Liver (tissue), 9 donors: Measurements from ENCODE around the gene HSD3B1. TPM values are rescaled to one million over a fixed set of nuclear protein-coding genes. Genes with fewer than 3 reads are reported as not detected.

Experiments
- DNase-seq: peaks from one replicate; pipeline ENCODE4 v3.0.0-alpha.2; 2017; ENCODE audit warnings: low spot score
- H3K27ac ChIP-seq, 2 donors: one replicate each; pipeline ENCODE4 v1.7.0; 2013; ENCODE audit warnings: inconsistent platforms in 2 of 2, low read length in 2 of 2, control low read depth in 1 of 2, low read depth in 1 of 2, mild to moderate bottlenecking in 1 of 2
- H3K27me3 ChIP-seq, 4 donors: one replicate each; pipeline versions ENCODE4 v1.6.1 to v1.7.0; 2013; ENCODE audit warnings: low read length in 3 of 4, inconsistent platforms in 1 of 4, mild to moderate bottlenecking in 1 of 4, moderate library complexity in 1 of 4; ENCODE audit not compliant: control insufficient read depth in 4 of 4, insufficient read depth in 4 of 4
- H3K36me3 ChIP-seq, 4 donors: one replicate each; pipeline versions ENCODE4 v1.6.1 to v1.7.0; 2013; ENCODE audit warnings: low read length in 3 of 4, mild to moderate bottlenecking in 3 of 4, low read depth in 1 of 4, moderate library complexity in 1 of 4; ENCODE audit not compliant: control insufficient read depth in 4 of 4, insufficient read depth in 3 of 4
- H3K4me1 ChIP-seq, 4 donors: one replicate each; pipeline versions ENCODE4 v1.6.1 to v1.7.0; 2013; ENCODE audit warnings: low read length in 3 of 4, mild to moderate bottlenecking in 3 of 4, moderate library complexity in 1 of 4; ENCODE audit not compliant: control insufficient read depth in 4 of 4, insufficient read depth in 4 of 4
- H3K4me3 ChIP-seq, 3 donors: one replicate each; pipeline versions ENCODE4 v1.6.1 to v1.7.0; 2013; ENCODE audit warnings: low read length in 3 of 3, control low read depth in 1 of 3, low read depth in 1 of 3, mild to moderate bottlenecking in 1 of 3
- H3K9ac ChIP-seq, 2 donors: one replicate each; pipeline ENCODE4 v1.7.0; 2013; ENCODE audit warnings: low read length in 2 of 2, mild to moderate bottlenecking in 2 of 2, moderate library complexity in 2 of 2, control low read depth in 1 of 2, low read depth in 1 of 2
- H3K9me3 ChIP-seq, 4 donors: one replicate each; pipeline versions ENCODE4 v1.6.1 to v1.7.0; 2013; ENCODE audit warnings: low read length in 3 of 4; ENCODE audit not compliant: control insufficient read depth in 4 of 4
- ATF3 ChIP-seq: IDR thresholded peaks from 2 replicates; pipeline ENCODE4 v1.6.1; 2016; ENCODE audit warnings: antibody characterized with exemption
- CTCF ChIP-seq: fragments of 150-350 bp; IDR thresholded peaks from 2 replicates; pipeline ENCODE4 v1.5.1; 2017; ENCODE audit warnings: improper control_type of control experiment, low read depth, low read length; ENCODE audit not compliant: missing input control
- EGR1 ChIP-seq, 2 donors: IDR thresholded peaks; 2 replicates each; pipeline ENCODE4 v1.6.1; 2016 to 2018; ENCODE audit warnings: antibody characterized with exemption in 2 of 2, low read depth in 2 of 2
- GABPA ChIP-seq, 2 donors: IDR thresholded peaks in 1 of 2; conservative IDR thresholded peaks in 1 of 2; 2 replicates each; pipeline ENCODE4 v1.6.1; 2016; ENCODE audit warnings: antibody characterized with exemption in 2 of 2, mild to moderate bottlenecking in 1 of 2, moderate library complexity in 1 of 2
- HNF4A ChIP-seq, 2 donors: conservative IDR thresholded peaks; 2 replicates each; pipeline ENCODE4 v1.6.1; 2016; ENCODE audit warnings: antibody characterized with exemption in 2 of 2, mild to moderate bottlenecking in 2 of 2
- HNF4G ChIP-seq: IDR thresholded peaks from 2 replicates; pipeline ENCODE4 v1.6.1; 2016; ENCODE audit warnings: antibody characterized with exemption
- JUND ChIP-seq, 2 donors: IDR thresholded peaks; 2 replicates each; pipeline ENCODE4 v1.6.1; 2016; ENCODE audit warnings: antibody characterized with exemption in 2 of 2
- MAX ChIP-seq: IDR thresholded peaks from 2 replicates; pipeline ENCODE4 v1.6.1; 2016; ENCODE audit warnings: antibody characterized with exemption
- NR2F2 ChIP-seq: IDR thresholded peaks from 2 replicates; pipeline ENCODE4 v1.6.1; 2016; ENCODE audit warnings: antibody characterized with exemption
- RAD21 ChIP-seq, 2 donors: IDR thresholded peaks; 2 replicates each; pipeline ENCODE4 v1.6.1; 2016; ENCODE audit warnings: antibody characterized with exemption in 2 of 2, mild to moderate bottlenecking in 2 of 2
- REST ChIP-seq: IDR thresholded peaks from 2 replicates; pipeline ENCODE4 v1.6.1; 2016; ENCODE audit warnings: antibody characterized with exemption, mild to moderate bottlenecking
- RXRA ChIP-seq, 2 donors: IDR thresholded peaks; 2 replicates each; pipeline ENCODE4 v1.6.1; 2017 to 2018; ENCODE audit warnings: antibody characterized with exemption in 2 of 2, mild to moderate bottlenecking in 1 of 2
- SP1 ChIP-seq: IDR thresholded peaks from 2 replicates; pipeline ENCODE4 v1.6.1; 2018; ENCODE audit warnings: antibody characterized with exemption, mild to moderate bottlenecking
- TAF1 ChIP-seq: conservative IDR thresholded peaks from 2 replicates; pipeline ENCODE4 v1.6.1; 2016; ENCODE audit warnings: antibody characterized with exemption, mild to moderate bottlenecking
- YY1 ChIP-seq: IDR thresholded peaks from 2 replicates; pipeline ENCODE4 v1.6.1; 2016; ENCODE audit warnings: antibody characterized with exemption, mild to moderate bottlenecking
- ZBTB33 ChIP-seq: IDR thresholded peaks from 2 replicates; pipeline ENCODE4 v1.6.1; 2016; ENCODE audit warnings: antibody characterized with exemption
- WGBS: extraction: QIAGEN DNeasy Blood & Tissue Kit; methylation state at CpG from one replicate; pipeline ENCODE4 v1.1.7; 2013; 5-methylcytosine and 5-hydroxymethylcytosine counted together
- polyA plus RNA-seq, 2 donors: library from polyadenylated mRNA; stranded (reverse) in 1 of 2; unstranded in 1 of 2; fragments of 200-250 nt in 1 of 2; fragments of >200 nt in 1 of 2; fragmentation: Nextera tagmentation in 1 of 2; extraction: Ambion mirVana in 1 of 2; gene quantifications; one replicate each; pipeline versions ENCODE4 v1.2.1 to v1.2.3, GENCODE V29; 2013 to 2015
- total RNA-seq, 2 donors: library from RNA; depleted of rRNA; stranded (reverse); fragments of >200 nt; gene quantifications; one replicate each; pipeline ENCODE4 v1.2.3, GENCODE V29; 2014
- donor health status: healthy.
- donor health status: healthy.
- donor health status: healthy.
- donor health status: healthy.
- donor health status: healthy.

HSD3B1 gene
- total and polyA plus RNA-seq, 4 donors: 0.67 TPM; not detected in 3

- peak in 1 of 2 donors; percentile 29 for TF ChIP-seq EGR1 (IDR thresholded peaks at IDR 0.05; ENCODE audit: low read depth in 2 of 2)
These were observed 38.9 kb upstream of the HSD3B1 start (continued) for GRCh38 chr1:119467857-119468668.

GRCh38 chr1:119469741-119470140 is 37.3 kb upstream of the HSD3B1 start:
- H3K4me3 ChIP-seq: no peak overlapping the region
- no peaks in the 10 kb centered on the region for H3K9me3 ChIP-seq
- no peak overlapping the region for H3K9ac ChIP-seq
- no peak overlapping the region for H3K27ac ChIP-seq
- H3K27me3 ChIP-seq: no peaks in the 10 kb centered on the region
- DNase-seq: no peak
- peaks cover 16 to 40% (median 26%) of the 10 kb centered on the region in 4 donors for H3K4me1 ChIP-seq
- H3K36me3 ChIP-seq: no peaks in the 10 kb centered on the region
- TF ChIP-seq EGR1 (IDR thresholded peaks at IDR 0.05; ENCODE audit: low read depth in 2 of 2) (no peak), YY1 (no peak), MAX (no peak), SP1 (no peak), JUND (IDR thresholded peaks at IDR 0.05) (no peak), HNF4A (conservative IDR thresholded peaks at IDR 0.05) (no peak), ATF3 (no peak), CTCF (no peak), RXRA (IDR thresholded peaks at IDR 0.05) (no peak), REST (no peak), TAF1 (no peak), RAD21 (IDR thresholded peaks at IDR 0.05) (no peak), HNF4G (no peak), GABPA (IDR thresholded peaks at IDR 0.05 in 1 of 2, conservative IDR thresholded peaks at IDR 0.05 in 1 of 2) (no peak), ZBTB33 (no peak), NR2F2 (no peak)
- WGBS: 83% methylated on average over 1 of the region's 1 CpG
